ENCODE data around the gene ELMOD3.

DNA sequence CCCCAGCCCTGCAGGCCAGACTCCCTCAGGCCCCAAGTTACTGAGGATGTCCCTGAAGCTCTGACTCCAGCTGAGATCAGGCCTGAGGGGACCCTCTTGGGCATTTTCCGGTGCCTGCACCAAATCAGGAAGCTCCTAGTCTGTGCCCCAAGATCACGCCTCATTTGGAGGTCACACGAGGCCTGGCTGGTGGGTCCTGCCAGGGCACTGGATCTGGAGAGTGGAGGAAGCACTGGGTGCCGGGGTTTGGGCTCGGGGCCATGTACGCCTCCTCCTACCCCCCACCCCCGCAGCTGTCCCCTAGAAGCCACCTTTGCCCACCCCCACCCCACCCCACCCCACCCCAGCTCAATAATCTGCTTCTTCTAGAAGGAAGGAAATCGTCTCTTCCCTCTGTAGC lies 80.1 kb downstream of the ELMOD3 start:
- TF ChIP-seq, protein P1, sequence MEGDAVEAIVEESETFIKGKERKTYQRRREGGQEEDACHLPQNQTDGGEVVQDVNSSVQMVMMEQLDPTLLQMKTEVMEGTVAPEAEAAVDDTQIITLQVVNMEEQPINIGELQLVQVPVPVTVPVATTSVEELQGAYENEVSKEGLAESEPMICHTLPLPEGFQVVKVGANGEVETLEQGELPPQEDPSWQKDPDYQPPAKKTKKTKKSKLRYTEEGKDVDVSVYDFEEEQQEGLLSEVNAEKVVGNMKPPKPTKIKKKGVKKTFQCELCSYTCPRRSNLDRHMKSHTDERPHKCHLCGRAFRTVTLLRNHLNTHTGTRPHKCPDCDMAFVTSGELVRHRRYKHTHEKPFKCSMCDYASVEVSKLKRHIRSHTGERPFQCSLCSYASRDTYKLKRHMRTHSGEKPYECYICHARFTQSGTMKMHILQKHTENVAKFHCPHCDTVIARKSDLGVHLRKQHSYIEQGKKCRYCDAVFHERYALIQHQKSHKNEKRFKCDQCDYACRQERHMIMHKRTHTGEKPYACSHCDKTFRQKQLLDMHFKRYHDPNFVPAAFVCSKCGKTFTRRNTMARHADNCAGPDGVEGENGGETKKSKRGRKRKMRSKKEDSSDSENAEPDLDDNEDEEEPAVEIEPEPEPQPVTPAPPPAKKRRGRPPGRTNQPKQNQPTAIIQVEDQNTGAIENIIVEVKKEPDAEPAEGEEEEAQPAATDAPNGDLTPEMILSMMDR (IDR thresholded peaks at IDR 0.05 in 4 of 5, conservative IDR thresholded peaks at IDR 0.05 in 1 of 5), result no peak
- TF ChIP-seq POLR2A (IDR thresholded peaks at IDR 0.05), result no peak
